Measurements from ENCODE around the gene PNKD.

- TF ChIP-seq CTCF (IDR thresholded peaks at IDR 0.05) (no peak), POLR2A (IDR thresholded peaks at IDR 0.05) (no peak)
Observed at GRCh38 chr2:218332920-218333645, 62.8 kb downstream of the PNKD start.

Measured in heart left ventricle (tissue), 13 donors.